ENCODE data around the gene ADGRV1.

Gene ADGRV1

GRCh38 chr5:90528601-90529193 is 29.9 kb upstream of the ADGRV1 start:
- TF ChIP-seq POLR2A (IDR thresholded peaks at IDR 0.05; ENCODE audit: extremely low read depth, insufficient read length) (no peak), MAX (IDR thresholded peaks at IDR 0.05; ENCODE audit: low read depth, low read length) (no peak), CTCF (IDR thresholded peaks at IDR 0.05; ENCODE audit: low read depth, low read length) (no peak), MYC (IDR thresholded peaks at IDR 0.05; ENCODE audit: low read depth, low read length) (no peak)
- peak; percentile 31 for DNase-seq (ENCODE audit: low read depth)
- peak overlapping the region; percentile 94 for H3K4me3 ChIP-seq (ENCODE audit: low read depth, low read length)

GRCh38 chr5:90529194-90529938 is 29.2 kb upstream of the ADGRV1 start, which contains the start of gene LYSMD3:
Gene LYSMD3 (minus strand): TSS chr5:90529584. CDS start chr5:90525289, 4,295 bp downstream.
- peak; percentile 96 for DNase-seq (ENCODE audit: low read depth)
- peak within 1 kb of the TSS; percentile 94 for H3K4me3 ChIP-seq (ENCODE audit: low read depth, low read length)
- TF ChIP-seq POLR2A (IDR thresholded peaks at IDR 0.05; ENCODE audit: extremely low read depth, insufficient read length) (peak; percentile 76), MYC (IDR thresholded peaks at IDR 0.05; ENCODE audit: low read depth, low read length) (no peak)

GRCh38 chr5:90529939-90530677 is 28.5 kb upstream of the ADGRV1 start:
- peak; percentile 21; the same call in 1 of the 2 replicates for TF ChIP-seq MAX (IDR thresholded peaks at IDR 0.05; ENCODE audit: low read depth, low read length)
- peak; percentile 40; the same call in 1 of the 2 replicates for TF ChIP-seq MYC (IDR thresholded peaks at IDR 0.05; ENCODE audit: low read depth, low read length)
- no peak for TF ChIP-seq POLR2A (IDR thresholded peaks at IDR 0.05; ENCODE audit: extremely low read depth, insufficient read length)
- TF ChIP-seq CTCF (IDR thresholded peaks at IDR 0.05; ENCODE audit: low read depth, low read length) = peak; percentile 49
- H3K4me3 ChIP-seq (ENCODE audit: low read depth, low read length) = peak overlapping the region; percentile 79
- DNase-seq (ENCODE audit: low read depth) = peak; percentile 83

GRCh38 chr5:90530736-90531487 is 27.7 kb upstream of the ADGRV1 start:
- TF ChIP-seq POLR2A (IDR thresholded peaks at IDR 0.05; ENCODE audit: extremely low read depth, insufficient read length) = no peak
- no peak for TF ChIP-seq MAX (IDR thresholded peaks at IDR 0.05; ENCODE audit: low read depth, low read length)
- no peak for TF ChIP-seq CTCF (IDR thresholded peaks at IDR 0.05; ENCODE audit: low read depth, low read length)
- TF ChIP-seq MYC (IDR thresholded peaks at IDR 0.05; ENCODE audit: low read depth, low read length) = no peak
- H3K4me3 ChIP-seq (ENCODE audit: low read depth, low read length) = peak overlapping the region; percentile 79
- no peak for DNase-seq (ENCODE audit: low read depth)

- H3K4me3 ChIP-seq (ENCODE audit: low read depth, low read length) = no peak overlapping the region
- DNase-seq (ENCODE audit: low read depth) = no peak
- no peak for TF ChIP-seq CTCF (IDR thresholded peaks at IDR 0.05; ENCODE audit: low read depth, low read length)
- no peak for TF ChIP-seq MAX (IDR thresholded peaks at IDR 0.05; ENCODE audit: low read depth, low read length)
- no peak for TF ChIP-seq MYC (IDR thresholded peaks at IDR 0.05; ENCODE audit: low read depth, low read length)
- TF ChIP-seq POLR2A (IDR thresholded peaks at IDR 0.05; ENCODE audit: extremely low read depth, insufficient read length) = no peak
Measured at GRCh38 chr5:90533794-90534193, 24.8 kb upstream of the ADGRV1 start.

Data from NB4 (cell line).